OCI-LY7 (cell line): ENCODE measurements around the gene GRIK1.

ENCODE experiments used
- EZH2phosphoT487 ChIP-seq: fragments of 200-600 bp; sonication (generic); IDR thresholded peaks from 2 replicates; pipeline ENCODE4 v1.6.1; 2018; ENCODE audit warnings: low read depth, borderline replicate concordance, mild to moderate bottlenecking, mixed run types, antibody characterized with exemption, low read length, moderate library complexity, mixed read lengths
- TF ChIP-seq, protein P1 (sequence below): fragments of 200-600 bp; sonication (generic); conservative IDR thresholded peaks from 2 replicates; pipeline ENCODE4 v1.5.1; 2014; ENCODE audit warnings: mild to moderate bottlenecking, antibody characterized with exemption, low read length, moderate library complexity, mixed read lengths

GRCh38 chr21:29676395-29676794 lies 263.4 kb downstream of the GRIK1 start:
- TF ChIP-seq, protein P1, sequence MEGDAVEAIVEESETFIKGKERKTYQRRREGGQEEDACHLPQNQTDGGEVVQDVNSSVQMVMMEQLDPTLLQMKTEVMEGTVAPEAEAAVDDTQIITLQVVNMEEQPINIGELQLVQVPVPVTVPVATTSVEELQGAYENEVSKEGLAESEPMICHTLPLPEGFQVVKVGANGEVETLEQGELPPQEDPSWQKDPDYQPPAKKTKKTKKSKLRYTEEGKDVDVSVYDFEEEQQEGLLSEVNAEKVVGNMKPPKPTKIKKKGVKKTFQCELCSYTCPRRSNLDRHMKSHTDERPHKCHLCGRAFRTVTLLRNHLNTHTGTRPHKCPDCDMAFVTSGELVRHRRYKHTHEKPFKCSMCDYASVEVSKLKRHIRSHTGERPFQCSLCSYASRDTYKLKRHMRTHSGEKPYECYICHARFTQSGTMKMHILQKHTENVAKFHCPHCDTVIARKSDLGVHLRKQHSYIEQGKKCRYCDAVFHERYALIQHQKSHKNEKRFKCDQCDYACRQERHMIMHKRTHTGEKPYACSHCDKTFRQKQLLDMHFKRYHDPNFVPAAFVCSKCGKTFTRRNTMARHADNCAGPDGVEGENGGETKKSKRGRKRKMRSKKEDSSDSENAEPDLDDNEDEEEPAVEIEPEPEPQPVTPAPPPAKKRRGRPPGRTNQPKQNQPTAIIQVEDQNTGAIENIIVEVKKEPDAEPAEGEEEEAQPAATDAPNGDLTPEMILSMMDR: no peak
- TF ChIP-seq EZH2phosphoT487: no peak
